WI38 (cell line): ENCODE results near the gene FXYD1.
A peak's percentile ranks its signal among the peaks of the same experiment; 100 is the strongest.

Experiments used
- H3K4me3 ChIP-seq: 2 replicates; pipeline ENCODE4 v1.5.1; 2011; ENCODE audit warnings: low read depth, mild to moderate bottlenecking, control low read depth, low read length
- CTCF ChIP-seq: IDR thresholded peaks from 2 replicates; pipeline ENCODE4 v1.5.1; 2012; ENCODE audit warnings: low read depth, mild to moderate bottlenecking, control low read depth, low read length

FXYD1 gene

GRCh38 chr19:35109395-35110112, 29.1 kb upstream of the FXYD1 start:
- no peak for TF ChIP-seq CTCF
- no peak overlapping the region for H3K4me3 ChIP-seq

GRCh38 chr19:35110974-35111373, 27.6 kb upstream of the FXYD1 start:
- no peak for TF ChIP-seq CTCF
- H3K4me3 ChIP-seq: no peak overlapping the region

GRCh38 chr19:35112995-35113688, 25.5 kb upstream of the FXYD1 start:
- no peak for TF ChIP-seq CTCF
- no peak overlapping the region for H3K4me3 ChIP-seq

- H3K4me3 ChIP-seq: no peak overlapping the region
- TF ChIP-seq CTCF: peak; percentile 99
Observed at GRCh38 chr19:35114353-35115176, 24.1 kb upstream of the FXYD1 start.

- H3K4me3 ChIP-seq: no peak within 1 kb of the TSS
- no peak for TF ChIP-seq CTCF
Observed at GRCh38 chr19:35115177-35115951, 23.3 kb upstream of the FXYD1 start, which contains the start of gene FXYD3. FXYD3 (plus strand) TSS chr19:35115823; CDS start chr19:35119377, 3,554 bp downstream.

- H3K4me3 ChIP-seq: no peak overlapping the region
- no peak for TF ChIP-seq CTCF
Observed at GRCh38 chr19:35116072-35116801, 22.4 kb upstream of the FXYD1 start.
